K562 (cell line): ENCODE measurements around the gene MPI. TPM values are rescaled to one million over a fixed set of nuclear protein-coding genes. Genes with fewer than 3 reads are reported as not detected.

Experiments
- CREM ChIP-seq: IDR thresholded peaks from 2 replicates; pipeline ENCODE4 v1.6.1; 2014; ENCODE audit warnings: antibody characterized with exemption, low read depth
- FOXA3 ChIP-seq, 2 experiments: fragments of 450-650 bp in 1 of 2; sonication (generic) in 1 of 2; formaldehyde crosslinking; IDR thresholded peaks in 1 of 2; conservative IDR thresholded peaks in 1 of 2; 2 replicates each; pipeline versions ENCODE4 v1.4.0 to v1.8.0; 2020 to 2022; ENCODE audit warnings: mild to moderate bottlenecking in 2 of 2, missing genetic modification reagents in 1 of 2
- MYNN ChIP-seq, 2 experiments: sonication (generic); formaldehyde crosslinking in 1 of 2; IDR thresholded peaks; 2 replicates each; pipeline versions ENCODE4 v1.5.0 to v1.6.1; 2016 to 2020; ENCODE audit warnings: antibody characterized with exemption in 1 of 2, missing genetic modification reagents in 1 of 2
- NCOR1 ChIP-seq: fragments of 450-650 bp; IDR thresholded peaks from 2 replicates; pipeline ENCODE4 v1.6.1; 2016; ENCODE audit warnings: mild to moderate bottlenecking, moderate library complexity
- NR4A1 ChIP-seq, 2 experiments: fragments of 250-450 bp in 1 of 2; fragments of 450-650 bp in 1 of 2; sonication (Bioruptor Pico) in 1 of 2; IDR thresholded peaks; 2 replicates each; pipeline versions ENCODE4 v1.4.0 to v1.6.1; 2016 to 2020; ENCODE audit warnings: mild to moderate bottlenecking in 2 of 2, missing compliant biosample characterization in 1 of 2, missing genetic modification characterization in 1 of 2, moderate library complexity in 1 of 2
- WHSC1 ChIP-seq: IDR thresholded peaks from one replicate; pipeline ENCODE4 v1.6.1; 2012; ENCODE audit warnings: low read length, control low read depth, inconsistent platforms
- polyA plus RNA-seq, 8 experiments: library from polyadenylated mRNA; depleted of rRNA in 4 of 8; stranded (reverse) in 5 of 8; unstranded in 3 of 8; fragments of >200 nt; fragmentation: Nextera tagmentation in 2 of 8; fragmentation: Illumina TruSeq in 1 of 8; extraction: Ambion mirVana in 2 of 8; extraction: Trizol in 1 of 8; gene quantifications; 2 replicates each; pipeline versions ENCODE4 v1.2.1 to v1.2.3, GENCODE V29; 2011 to 2014; ENCODE audit warnings: inconsistent platforms in 1 of 8, missing spikeins in 1 of 8
- total RNA-seq, 7 experiments: library from RNA; depleted of rRNA in 6 of 7; stranded (reverse); fragments of >200 nt in 6 of 7; fragmentation: Illumina TruSeq in 2 of 7; extraction: Trizol in 2 of 7; gene quantifications; 2 replicates each; pipeline versions ENCODE4 v1.2.1 to v1.2.3, GENCODE V29; 2011 to 2021; ENCODE audit warnings: low replicate concordance in 1 of 7
- TF ChIP-seq, protein P1 (sequence below), 2 experiments: fragments of 450-650 bp in 1 of 2; sonication (generic) in 1 of 2; formaldehyde crosslinking in 1 of 2; IDR thresholded peaks; 2 replicates each; pipeline versions ENCODE4 v1.7.1 to v1.9.0; 2016 to 2022; ENCODE audit warnings: inconsistent platforms in 1 of 2, mild to moderate bottlenecking in 1 of 2, missing genetic modification reagents in 1 of 2

MPI gene
- total and polyA plus RNA-seq, 9 of the 15 experiments (the other 6 are each of a cell fraction or from before 2014, with no cell fraction given), result 30.7 to 105 (median 40.5) TPM

GRCh38 chr15:74950078-74950908 is 60.5 kb downstream of the MPI start (continued):
- TF ChIP-seq, protein P1, sequence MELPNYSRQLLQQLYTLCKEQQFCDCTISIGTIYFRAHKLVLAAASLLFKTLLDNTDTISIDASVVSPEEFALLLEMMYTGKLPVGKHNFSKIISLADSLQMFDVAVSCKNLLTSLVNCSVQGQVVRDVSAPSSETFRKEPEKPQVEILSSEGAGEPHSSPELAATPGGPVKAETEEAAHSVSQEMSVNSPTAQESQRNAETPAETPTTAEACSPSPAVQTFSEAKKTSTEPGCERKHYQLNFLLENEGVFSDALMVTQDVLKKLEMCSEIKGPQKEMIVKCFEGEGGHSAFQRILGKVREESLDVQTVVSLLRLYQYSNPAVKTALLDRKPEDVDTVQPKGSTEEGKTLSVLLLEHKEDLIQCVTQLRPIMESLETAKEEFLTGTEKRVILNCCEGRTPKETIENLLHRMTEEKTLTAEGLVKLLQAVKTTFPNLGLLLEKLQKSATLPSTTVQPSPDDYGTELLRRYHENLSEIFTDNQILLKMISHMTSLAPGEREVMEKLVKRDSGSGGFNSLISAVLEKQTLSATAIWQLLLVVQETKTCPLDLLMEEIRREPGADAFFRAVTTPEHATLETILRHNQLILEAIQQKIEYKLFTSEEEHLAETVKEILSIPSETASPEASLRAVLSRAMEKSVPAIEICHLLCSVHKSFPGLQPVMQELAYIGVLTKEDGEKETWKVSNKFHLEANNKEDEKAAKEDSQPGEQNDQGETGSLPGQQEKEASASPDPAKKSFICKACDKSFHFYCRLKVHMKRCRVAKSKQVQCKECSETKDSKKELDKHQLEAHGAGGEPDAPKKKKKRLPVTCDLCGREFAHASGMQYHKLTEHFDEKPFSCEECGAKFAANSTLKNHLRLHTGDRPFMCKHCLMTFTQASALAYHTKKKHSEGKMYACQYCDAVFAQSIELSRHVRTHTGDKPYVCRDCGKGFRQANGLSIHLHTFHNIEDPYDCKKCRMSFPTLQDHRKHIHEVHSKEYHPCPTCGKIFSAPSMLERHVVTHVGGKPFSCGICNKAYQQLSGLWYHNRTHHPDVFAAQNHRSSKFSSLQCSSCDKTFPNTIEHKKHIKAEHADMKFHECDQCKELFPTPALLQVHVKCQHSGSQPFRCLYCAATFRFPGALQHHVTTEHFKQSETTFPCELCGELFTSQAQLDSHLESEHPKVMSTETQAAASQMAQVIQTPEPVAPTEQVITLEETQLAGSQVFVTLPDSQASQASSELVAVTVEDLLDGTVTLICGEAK (IDR thresholded peaks at IDR 0.05), result no peak
- TF ChIP-seq, protein P1 (CRISPR knock-in tag; IDR thresholded peaks at IDR 0.05), result no peak
- TF ChIP-seq NR4A1 (CRISPR knock-in tag; IDR thresholded peaks at IDR 0.05) (no peak), NR4A1 (tag; IDR thresholded peaks at IDR 0.05) (no peak), CREM (0 out of 2 replicates have a peak, but pooled peaks have one; percentile 41), WHSC1 (no peak), NCOR1 (0 out of 2 replicates have a peak, but pooled peaks have one; percentile 8), FOXA3 (CRISPR knock-in tag; conservative IDR thresholded peaks at IDR 0.05 in 1 of 2, IDR thresholded peaks at IDR 0.05 in 1 of 2) (peak in 1 of 2 experiments; percentile 54; a peak in 1 of 4 replicates), MYNN (IDR thresholded peaks at IDR 0.05) (no peak), MYNN (CRISPR knock-in tag; IDR thresholded peaks at IDR 0.05) (no peak)
